ENCODE data around the gene EVPLL.
"Not testable (repeated sequence)": the region's sequence is repeated elsewhere in the genome, so short reads cannot be mapped to it uniquely, and the experiment has no call there.

Gene EVPLL

GRCh38 chr17:18379246-18380146, 1.9 kb downstream of the EVPLL start:
- no peak for DNase-seq

GRCh38 chr17:18380471-18381157, 3.0 kb downstream of the EVPLL start:
- DNase-seq, result no peak

GRCh38 chr17:18381158-18381952, 3.8 kb downstream of the EVPLL start:
- DNase-seq, result no peak

GRCh38 chr17:18381953-18382245, 4.3 kb downstream of the EVPLL start:
- DNase-seq, result no peak

- no peak for DNase-seq
Measured at GRCh38 chr17:18382441-18383078, 5.0 kb downstream of the EVPLL start.

GRCh38 chr17:18383079-18383481, 5.5 kb downstream of the EVPLL start:
- not testable (repeated sequence) for DNase-seq

- DNase-seq, result not testable (repeated sequence)
Measured at GRCh38 chr17:18384271-18384670, 6.7 kb downstream of the EVPLL start.

GRCh38 chr17:18387583-18387982, 10.0 kb downstream of the EVPLL start:
- not testable (repeated sequence) for DNase-seq

- DNase-seq, result not testable (repeated sequence)
Measured at GRCh38 chr17:18388266-18388665, 10.7 kb downstream of the EVPLL start.

- DNase-seq, result not testable (repeated sequence)
Measured at GRCh38 chr17:18388728-18389127, 11.2 kb downstream of the EVPLL start.

GRCh38 chr17:18401872-18402590, 24.5 kb downstream of the EVPLL start:
- DNase-seq, result not testable (repeated sequence)

GRCh38 chr17:18403166-18403565, 25.6 kb downstream of the EVPLL start:
- DNase-seq, result not testable (repeated sequence)

- not testable (repeated sequence) for DNase-seq
Measured at GRCh38 chr17:18403604-18404003, 26.0 kb downstream of the EVPLL start.

GRCh38 chr17:18408906-18409305, 31.3 kb downstream of the EVPLL start:
- peak; percentile 58 for DNase-seq

- DNase-seq, result peak; percentile 58
Measured at GRCh38 chr17:18409321-18409720, 31.7 kb downstream of the EVPLL start.

GRCh38 chr17:18410736-18411135, 33.2 kb downstream of the EVPLL start:
- not testable (repeated sequence) for DNase-seq

GRCh38 chr17:18411377-18411864, 33.8 kb downstream of the EVPLL start:
- not testable (repeated sequence) for DNase-seq

GRCh38 chr17:18412001-18412538, 34.5 kb downstream of the EVPLL start:
- DNase-seq, result not testable (repeated sequence)

- not testable (repeated sequence) for DNase-seq
Measured at GRCh38 chr17:18421521-18421920, 43.9 kb downstream of the EVPLL start.

GRCh38 chr17:18422464-18422863, 44.9 kb downstream of the EVPLL start:
- DNase-seq, result not testable (repeated sequence)

GRCh38 chr17:18423015-18423414, 45.4 kb downstream of the EVPLL start:
- DNase-seq, result not testable (repeated sequence)

GRCh38 chr17:18425593-18425992, 48.0 kb downstream of the EVPLL start:
- DNase-seq, result not testable (repeated sequence)

Data from NCI-H526 treated with DMSO at 0.1 percent for 48 hours (cell line).